ENCODE results near the gene TJP1.
"Not testable (repeated sequence)": the region's sequence is repeated elsewhere in the genome, so short reads cannot be mapped to it uniquely, and the experiment has no call there.

TJP1 gene

GRCh38 chr15:29765234-29765841 lies 56.9 kb downstream of the TJP1 start:
- TF ChIP-seq CTCF (IDR thresholded peaks at IDR 0.05; ENCODE audit: insufficient read depth, low read depth, low read length, missing control alignments) = no peak
- DNase-seq (ENCODE audit: low read depth) = no peak
- H3K4me3 ChIP-seq (ENCODE audit: low read length) = no peak overlapping the region

- no peak for TF ChIP-seq CTCF (IDR thresholded peaks at IDR 0.05; ENCODE audit: insufficient read depth, low read depth, low read length, missing control alignments)
- H3K4me3 ChIP-seq (ENCODE audit: low read length) = no peak overlapping the region
- no peak for DNase-seq (ENCODE audit: low read depth)
Observed at GRCh38 chr15:29759596-29759995, 62.7 kb downstream of the TJP1 start.

- H3K4me3 ChIP-seq (ENCODE audit: low read length) = no peak overlapping the region
- no peak for TF ChIP-seq CTCF (IDR thresholded peaks at IDR 0.05; ENCODE audit: insufficient read depth, low read depth, low read length, missing control alignments)
- peak; percentile 96 for DNase-seq (ENCODE audit: low read depth)
Observed at GRCh38 chr15:29756358-29757267, 65.7 kb downstream of the TJP1 start.

- not testable (repeated sequence) for H3K4me3 ChIP-seq (ENCODE audit: low read length); DNase-seq (ENCODE audit: low read depth)
Observed at GRCh38 chr15:29754009-29754408, 68.3 kb downstream of the TJP1 start.

- H3K4me3 ChIP-seq (ENCODE audit: low read length) = no peak overlapping the region
- TF ChIP-seq CTCF (IDR thresholded peaks at IDR 0.05; ENCODE audit: insufficient read depth, low read depth, low read length, missing control alignments) = no peak
- peak; percentile 19 for DNase-seq (ENCODE audit: low read depth)
Observed at GRCh38 chr15:29753506-29753905, 68.8 kb downstream of the TJP1 start.

- TF ChIP-seq CTCF (IDR thresholded peaks at IDR 0.05; ENCODE audit: insufficient read depth, low read depth, low read length, missing control alignments) = no peak
- DNase-seq (ENCODE audit: low read depth) = no peak
- H3K4me3 ChIP-seq (ENCODE audit: low read length) = no peak overlapping the region
Observed at GRCh38 chr15:29750754-29751153, 71.5 kb downstream of the TJP1 start.

- no peak for TF ChIP-seq CTCF (IDR thresholded peaks at IDR 0.05; ENCODE audit: insufficient read depth, low read depth, low read length, missing control alignments)
- no peak for DNase-seq (ENCODE audit: low read depth)
- no peak overlapping the region for H3K4me3 ChIP-seq (ENCODE audit: low read length)
Observed at GRCh38 chr15:29749365-29750086, 72.7 kb downstream of the TJP1 start.
